Activated T-cell treated with anti-CD3 and anti-CD28 coated beads for 24 hours (primary cell): Measurements from ENCODE around the gene FAM83F.

Source experiments
- DNase-seq: peaks from one replicate; pipeline ENCODE4 v3.0.0-alpha.2; 2020; ENCODE audit warnings: low read depth

The FAM83F gene

DNA sequence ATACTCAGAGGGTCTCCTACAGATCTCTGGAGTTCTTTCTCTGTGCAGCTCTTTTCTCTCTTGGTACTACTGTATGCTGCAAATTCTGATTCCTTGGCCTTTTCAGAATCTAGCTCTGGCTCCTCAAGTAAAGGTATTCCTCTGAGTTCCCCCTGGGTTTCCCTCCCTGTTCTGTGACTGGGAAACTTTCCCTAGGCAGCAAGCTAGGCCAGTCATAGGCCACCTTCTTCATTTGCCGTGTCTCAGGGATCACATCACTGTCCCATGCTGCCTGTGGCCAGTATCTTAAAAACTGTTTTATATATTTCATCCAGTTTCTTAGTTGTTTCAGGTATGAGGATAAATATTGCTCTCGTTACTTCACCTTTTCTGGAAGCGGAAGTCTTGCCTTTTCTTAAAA, 71.2 kb downstream of the FAM83F start:
- DNase-seq: no peak

DNA sequence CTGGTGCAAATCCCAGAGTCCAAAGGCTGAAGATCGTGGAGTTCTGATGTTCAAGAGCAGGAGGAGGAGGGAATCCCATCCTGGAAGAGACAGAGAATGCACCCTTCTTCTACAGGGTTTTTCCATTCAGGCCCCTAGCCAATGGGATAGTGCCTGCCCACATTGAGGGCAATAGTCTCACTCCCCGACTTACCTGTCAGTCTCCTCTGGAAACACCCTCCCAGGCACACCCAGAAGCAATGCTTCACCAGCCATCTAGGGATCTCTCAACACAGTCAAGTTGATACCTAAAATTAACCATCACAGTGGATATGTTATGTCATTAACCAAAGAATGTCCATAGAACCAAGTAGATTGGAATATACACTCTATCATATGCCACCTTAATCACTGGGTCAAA, 72.9 kb downstream of the FAM83F start:
- no peak for DNase-seq

DNA sequence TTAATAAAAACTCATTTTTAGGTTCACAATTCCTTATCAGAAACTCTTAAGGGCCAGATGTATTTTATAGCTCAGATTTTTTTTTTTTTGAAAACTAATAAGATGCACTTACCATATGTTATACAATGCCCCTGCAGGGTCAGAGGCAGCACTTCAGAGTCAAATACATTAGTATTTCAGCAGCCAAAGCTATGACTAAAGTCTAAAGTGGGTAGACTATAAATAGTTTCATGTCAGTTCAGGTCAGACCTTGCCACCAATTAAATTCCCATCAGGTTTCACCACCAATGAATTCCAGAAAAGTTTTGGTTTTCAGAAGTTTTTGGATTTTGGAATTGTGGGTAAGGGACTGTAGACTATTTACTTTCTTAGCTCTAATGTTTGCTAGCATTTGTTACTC, 75.9 kb downstream of the FAM83F start:
- DNase-seq: no peak

DNA sequence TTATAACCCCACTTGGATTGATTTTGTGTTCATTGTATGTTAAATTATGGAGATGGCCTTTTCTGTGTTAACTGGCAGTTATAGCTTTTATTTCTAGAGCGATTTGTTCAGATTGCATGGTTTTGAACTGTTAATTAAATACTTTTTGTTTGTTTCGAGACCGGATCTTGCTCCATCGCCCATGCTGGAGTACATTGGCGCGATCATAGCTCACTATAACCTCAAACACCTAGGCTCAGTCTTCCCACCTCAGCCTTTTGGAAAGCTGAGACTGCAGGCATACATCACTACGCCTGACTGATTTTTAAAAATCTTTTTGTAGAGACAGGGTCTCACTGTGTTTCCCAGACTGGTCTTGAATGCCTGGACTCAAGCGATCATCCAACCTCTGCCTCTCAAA, 77.0 kb downstream of the FAM83F start:
- no peak for DNase-seq

DNA sequence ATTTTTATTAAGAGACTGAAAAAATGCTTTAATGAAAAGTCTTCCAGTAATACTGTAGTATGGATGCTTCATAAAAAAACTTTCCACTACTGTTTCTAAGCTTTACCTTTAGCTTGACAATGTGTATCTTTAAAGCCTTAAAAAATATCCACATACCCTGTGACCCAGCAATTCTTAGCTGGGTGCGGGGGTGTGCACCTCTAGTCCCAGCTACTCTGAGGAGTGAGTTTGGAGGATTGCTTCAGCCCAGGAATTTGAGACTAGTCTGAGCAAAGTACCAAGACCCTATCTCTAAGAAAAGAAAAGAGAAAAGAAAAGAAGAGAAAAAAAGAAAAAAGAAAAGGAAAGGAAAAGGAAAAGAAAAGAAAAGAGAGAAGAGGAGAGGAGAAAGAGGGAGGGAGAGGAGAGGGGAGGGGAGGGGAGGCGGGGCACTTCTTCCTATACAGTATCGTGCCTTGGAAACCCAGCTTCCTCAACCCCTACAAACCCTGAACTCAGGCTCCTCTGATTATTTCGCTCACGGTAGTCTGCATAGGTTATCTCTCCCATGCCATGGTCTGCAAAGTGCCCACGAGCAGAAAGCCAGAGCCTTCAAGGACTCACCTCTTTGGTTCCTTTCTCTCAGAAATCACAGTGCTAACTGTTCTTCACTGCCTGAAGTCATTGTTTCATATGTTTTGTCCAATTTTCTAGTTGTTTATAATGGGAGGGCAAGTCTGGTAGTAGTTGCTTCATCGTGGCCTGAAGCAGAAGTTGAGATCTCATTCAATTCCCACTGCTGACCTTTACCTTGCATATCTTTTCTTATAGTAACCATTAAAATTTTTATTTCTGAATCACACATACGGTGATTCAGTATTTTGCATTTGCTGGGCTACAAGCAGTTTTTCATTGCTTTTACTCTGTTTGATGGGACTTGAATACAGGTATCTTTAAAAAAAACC, 82.2 kb downstream of the FAM83F start:
- DNase-seq: no peak

DNA sequence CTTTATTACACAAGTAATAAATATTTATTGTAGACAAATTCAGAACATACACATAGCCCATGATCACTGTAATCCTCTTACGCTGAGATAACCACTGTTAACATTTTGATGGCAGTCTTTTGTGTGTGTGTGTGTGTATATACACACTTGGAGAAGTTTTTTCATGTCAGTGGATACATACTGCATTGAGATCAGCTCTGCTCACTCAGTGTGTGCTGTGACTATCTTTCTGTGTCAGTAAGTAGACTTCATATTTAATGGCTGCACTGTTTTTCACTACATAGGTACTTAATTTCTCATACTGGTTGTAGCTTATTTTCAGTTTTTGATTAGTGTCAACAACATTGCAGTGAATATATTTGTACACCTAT, 82.9 kb downstream of the FAM83F start:
- no peak for DNase-seq

DNA sequence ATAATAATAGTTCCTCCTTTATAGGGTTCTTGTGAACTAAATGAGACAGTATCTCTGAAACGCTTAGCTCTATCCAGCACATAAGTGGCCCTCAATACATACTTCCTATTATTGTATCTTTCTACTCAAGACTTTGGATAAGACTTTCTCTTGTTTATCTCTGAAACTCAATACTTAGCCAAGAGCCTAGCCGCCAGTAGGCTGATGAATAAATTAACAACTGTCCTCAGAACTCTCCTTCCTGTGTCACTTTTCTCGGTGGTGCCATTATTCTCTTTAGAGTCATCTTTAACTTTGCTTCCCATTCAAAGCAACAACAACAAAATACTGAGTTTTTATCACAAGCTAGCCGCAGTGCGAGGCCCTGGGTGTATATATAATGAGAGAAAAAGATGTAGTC, 86.9 kb downstream of the FAM83F start:
- no peak for DNase-seq

DNA sequence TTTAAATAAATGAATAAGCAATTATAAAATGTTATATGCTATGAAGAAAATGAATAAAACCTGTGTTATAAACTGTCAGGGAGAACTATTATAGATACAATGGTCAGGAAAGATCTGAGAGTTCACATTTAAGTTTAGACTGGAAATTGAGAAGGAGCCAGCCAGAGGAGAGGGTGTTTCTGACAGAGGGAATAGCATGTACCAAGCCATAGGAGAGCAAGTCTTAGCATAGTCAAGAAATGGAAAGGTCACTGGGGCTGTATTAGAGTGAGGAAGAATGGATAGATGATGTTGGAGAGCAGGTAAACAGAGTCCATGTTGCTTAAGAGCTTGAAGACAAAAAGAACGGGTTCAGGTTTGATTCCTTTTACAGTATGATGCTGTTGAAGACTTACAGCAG, 87.4 kb downstream of the FAM83F start:
- no peak for DNase-seq

DNA sequence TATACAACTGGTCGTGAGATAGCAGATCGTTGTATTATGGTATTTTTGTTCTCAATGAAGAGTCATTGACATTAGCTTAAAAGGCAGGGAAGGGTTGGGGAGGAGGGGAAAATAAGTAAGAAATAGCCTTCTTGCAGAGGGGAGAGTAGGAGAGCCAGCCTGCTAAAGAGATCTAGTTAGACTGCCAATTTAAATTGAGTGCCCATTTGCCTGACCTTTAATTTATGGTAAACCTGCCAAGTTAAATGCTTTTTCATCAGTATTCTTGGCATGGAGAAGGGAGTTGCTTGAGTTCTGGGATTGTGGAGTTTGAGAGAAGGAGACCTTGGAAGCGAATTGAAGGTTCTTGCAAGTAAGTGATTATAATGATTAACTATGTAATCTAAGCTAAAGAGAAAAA, 89.0 kb downstream of the FAM83F start:
- DNase-seq: no peak

DNA sequence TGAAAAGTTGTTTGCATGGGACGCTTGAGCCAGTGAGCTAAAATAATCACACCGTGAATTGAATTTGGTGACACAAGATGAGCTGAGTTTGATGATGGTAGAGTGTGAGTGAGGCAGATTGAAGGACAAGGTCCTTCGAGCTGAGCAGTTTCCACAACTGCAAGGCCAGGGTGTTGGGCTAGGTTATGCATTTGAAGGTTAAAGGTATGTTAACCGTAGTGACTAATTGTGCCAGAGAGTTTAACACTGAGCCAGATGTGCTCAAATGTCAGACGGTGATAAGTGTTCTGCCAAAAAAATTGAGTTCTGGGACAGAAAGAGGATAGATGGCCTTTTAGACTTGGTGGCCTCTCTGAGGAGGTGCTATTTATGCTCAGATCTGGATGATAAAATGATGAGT, 89.5 kb downstream of the FAM83F start:
- DNase-seq: no peak

DNA sequence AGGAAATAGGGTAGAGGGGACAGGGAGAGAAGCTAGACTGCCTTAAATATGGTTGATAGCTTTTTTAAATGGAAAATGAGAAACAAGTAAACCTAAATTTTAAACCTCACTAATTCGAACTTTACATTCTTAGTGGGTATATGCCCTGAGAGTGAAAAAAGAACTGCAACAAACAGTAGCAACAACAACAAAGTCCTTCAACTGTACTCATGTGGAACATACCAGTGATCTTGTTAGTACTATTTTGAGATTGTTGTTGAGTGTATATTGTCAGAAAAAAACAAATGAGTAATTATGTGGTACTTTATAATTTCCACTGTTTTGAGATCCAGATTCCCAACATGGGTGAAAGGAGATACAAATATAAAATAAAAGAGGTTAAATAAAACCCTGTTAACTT, 94.1 kb downstream of the FAM83F start:
- no peak for DNase-seq
